ENCODE results near the gene GPRIN1. TPM values are rescaled to one million over a fixed set of nuclear protein-coding genes. Genes with fewer than 3 reads are reported as not detected.
A peak's percentile ranks its signal among the peaks of the same experiment; 100 is the strongest.

The GPRIN1 gene
- total RNA-seq, 1 donor from 2014 or later = 7.7 TPM

GRCh38 chr5:176642675-176643490, 32.9 kb upstream of the GPRIN1 start:
- DNase-seq = no peak

DNA sequence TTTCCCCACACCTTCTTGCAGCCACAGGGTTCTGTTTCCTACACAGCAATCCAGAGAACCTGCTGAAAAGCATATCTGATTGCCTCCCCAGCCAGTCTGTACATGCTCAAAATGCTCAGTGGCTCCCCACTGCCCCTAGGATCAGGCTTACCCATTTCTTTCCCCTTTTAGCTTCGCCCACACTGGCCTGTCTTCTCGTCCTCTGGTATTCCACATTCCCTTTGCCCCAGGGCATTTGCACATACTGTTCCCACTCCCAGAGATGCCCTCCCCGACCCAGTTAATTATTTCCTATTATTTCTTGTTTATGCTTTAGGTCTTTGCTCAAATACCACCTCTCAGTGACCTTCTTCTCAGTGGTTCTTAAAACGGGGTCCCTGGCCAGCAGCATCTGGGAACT, 30.7 kb upstream of the GPRIN1 start:
- no peak for DNase-seq

DNA sequence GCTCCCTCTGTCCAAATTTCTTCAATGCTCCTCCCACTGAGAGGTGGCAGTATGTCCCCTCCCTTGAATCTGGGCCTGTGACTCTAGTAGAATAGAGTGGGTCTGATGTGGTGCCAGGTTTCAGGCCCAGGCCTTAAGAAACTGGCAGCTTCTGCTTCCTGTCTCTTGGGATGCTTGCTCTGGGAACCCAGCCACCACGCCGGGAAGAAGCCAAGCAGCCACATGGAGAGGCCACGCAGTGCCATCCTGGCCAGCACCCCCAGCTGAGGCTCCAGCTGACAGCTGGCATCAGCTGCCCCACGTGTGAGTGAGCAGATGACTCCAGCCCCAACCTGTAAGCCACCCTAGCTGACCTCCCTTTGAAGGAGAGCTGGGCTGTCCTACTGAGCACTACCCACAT, 30.0 kb upstream of the GPRIN1 start:
- no peak for DNase-seq

- DNase-seq = no peak
Observed at GRCh38 chr5:176639208-176639607, 29.3 kb upstream of the GPRIN1 start.

GRCh38 chr5:176638437-176638836, 28.5 kb upstream of the GPRIN1 start:
- DNase-seq = no peak

- no peak for DNase-seq
Observed at GRCh38 chr5:176637556-176637955, 27.6 kb upstream of the GPRIN1 start.

GRCh38 chr5:176636426-176636825, 26.5 kb upstream of the GPRIN1 start:
- DNase-seq = no peak

GRCh38 chr5:176633598-176633997, 23.6 kb upstream of the GPRIN1 start:
- no peak for DNase-seq

- DNase-seq = no peak
Observed at GRCh38 chr5:176632745-176633144, 22.8 kb upstream of the GPRIN1 start.

DNA sequence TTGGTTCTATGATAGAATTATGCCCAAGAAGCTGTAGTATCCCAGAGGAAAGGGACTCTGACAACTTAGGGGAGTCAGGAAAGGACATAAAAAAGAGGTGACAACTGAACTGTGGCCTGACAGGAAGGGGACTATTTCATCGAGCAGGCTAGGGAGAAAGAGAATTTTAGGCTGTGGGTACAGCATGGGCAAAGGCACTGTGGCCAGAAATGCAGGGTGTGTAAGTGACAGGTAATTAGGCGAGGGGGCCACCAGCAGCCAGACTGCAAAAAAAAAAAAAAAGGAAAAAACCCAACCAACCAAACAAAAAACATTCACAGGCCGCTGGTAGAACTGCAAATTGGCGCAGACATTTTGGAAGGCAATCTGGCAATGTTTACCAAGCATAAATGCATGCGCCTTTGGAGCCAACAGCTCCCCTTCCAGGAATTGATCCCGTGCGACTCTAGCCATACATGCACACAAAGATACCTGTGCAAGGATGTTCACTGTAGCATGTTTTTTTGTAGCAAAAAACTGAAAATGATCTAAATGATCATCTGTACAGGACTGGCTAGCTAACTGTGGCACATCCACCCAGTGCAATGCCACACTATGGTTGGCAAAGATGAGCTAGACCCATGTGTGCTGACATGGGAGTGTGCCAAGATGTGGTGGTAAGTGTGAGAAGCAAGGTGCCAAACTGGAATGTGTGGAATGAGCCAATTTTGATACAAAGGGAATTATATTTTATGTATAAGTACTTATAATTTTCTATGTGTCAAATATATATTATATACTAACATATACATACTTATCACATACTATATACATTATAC, 21.6 kb upstream of the GPRIN1 start:
- DNase-seq = no peak

DNA sequence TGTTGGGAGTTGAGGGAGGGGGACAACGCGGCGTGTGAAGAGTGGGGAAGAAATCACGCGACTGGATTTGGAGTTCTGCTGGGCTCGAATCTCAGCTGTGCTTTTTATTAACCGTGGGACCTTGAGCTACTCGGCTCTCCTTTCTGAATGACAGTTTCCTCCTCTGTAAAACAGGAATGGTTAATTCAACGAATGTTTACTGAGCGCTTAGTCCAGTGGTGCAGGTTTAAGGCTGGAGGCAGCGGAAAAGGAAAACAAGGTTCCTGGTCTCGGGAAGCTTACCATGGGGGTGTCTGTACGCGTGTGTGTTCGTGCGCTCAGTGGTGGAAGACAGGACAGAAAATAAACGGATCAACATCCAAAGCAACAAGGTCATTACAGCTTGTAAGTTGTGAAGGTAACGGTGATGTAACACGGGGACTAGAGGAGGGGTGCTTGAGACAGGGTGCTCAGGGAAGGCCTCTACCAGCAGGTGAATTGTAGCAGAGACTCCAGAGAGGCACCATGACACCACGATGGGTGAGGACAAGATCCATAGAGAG, 20.8 kb upstream of the GPRIN1 start:
- no peak for DNase-seq

GRCh38 chr5:176629853-176630680, 20.1 kb upstream of the GPRIN1 start, which contains the start of the genes EIF4E1B and SNCB:
Gene EIF4E1B, plus strand, starts transcription at chr5:176630675. Its CDS starts 12,113 bp downstream, at chr5:176642788.
Gene SNCB, minus strand, starts transcription at chr5:176630534. Its CDS starts 880 bp downstream, at chr5:176629654.
- DNase-seq = peak; percentile 70

DNA sequence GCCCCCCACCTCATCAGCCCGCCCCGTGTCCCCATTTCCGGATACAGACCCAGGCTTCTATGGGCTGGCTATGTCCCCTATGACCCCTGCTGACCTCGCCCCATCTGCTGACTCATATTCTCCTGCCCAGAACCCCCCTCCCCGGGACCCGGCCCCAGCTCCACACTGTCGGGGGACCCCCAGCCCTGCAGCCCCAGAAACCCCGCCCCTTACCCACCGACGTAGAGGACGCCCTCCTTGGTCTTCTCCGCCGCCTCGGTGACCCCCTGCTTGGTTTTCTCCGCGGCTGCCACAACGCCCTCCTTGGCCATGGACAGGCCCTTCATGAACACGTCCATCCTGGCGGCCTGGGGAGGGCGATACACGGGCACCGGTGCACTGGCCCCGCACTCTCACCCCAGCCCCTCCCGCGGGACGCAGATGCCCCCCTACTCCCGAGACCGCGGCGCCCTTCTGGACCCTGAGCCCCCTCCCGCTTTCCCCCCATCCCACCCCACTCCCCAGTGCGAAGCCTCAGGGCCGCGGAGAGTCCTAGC, 19.4 kb upstream of the GPRIN1 start:
- DNase-seq = no peak

DNA sequence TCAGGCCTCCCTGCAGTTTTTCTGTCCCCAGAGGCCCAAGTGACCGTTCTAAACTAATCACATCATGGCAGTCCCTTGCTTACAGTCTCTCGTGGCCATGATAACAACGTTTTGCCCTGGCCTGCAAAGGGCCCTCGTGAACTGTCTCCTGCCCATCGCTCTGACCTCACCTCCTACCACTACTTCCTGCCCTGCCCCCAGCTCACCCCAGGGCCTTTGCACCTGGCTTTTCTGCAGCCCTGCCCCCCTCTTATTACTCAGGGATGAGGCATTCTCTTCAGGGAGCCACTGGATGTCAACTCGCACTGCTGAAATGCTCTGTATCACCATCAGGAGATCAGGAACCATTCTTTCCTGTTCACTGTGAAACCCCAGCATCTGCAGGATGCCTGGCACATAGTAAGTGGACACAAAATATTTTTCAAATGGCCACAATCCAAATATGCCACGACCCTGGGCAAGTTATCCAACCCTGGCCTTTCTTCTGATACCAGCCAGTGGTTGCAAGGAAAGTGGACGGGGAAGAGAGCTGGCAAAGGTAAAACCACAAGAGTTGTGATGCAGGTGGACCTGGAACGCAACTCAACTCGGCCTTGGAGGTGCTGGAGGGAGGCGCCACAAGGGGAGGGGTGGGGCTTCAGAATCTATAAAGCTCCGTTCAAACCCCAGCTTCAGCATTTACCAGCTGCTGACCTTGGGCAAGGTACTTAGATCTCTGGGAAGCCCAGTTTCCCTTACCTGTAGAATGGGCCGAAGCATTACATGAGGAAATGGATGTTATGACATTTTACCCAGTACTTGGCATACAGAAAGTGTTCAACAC, 18.7 kb upstream of the GPRIN1 start:
- peak; percentile 65 for DNase-seq

DNA sequence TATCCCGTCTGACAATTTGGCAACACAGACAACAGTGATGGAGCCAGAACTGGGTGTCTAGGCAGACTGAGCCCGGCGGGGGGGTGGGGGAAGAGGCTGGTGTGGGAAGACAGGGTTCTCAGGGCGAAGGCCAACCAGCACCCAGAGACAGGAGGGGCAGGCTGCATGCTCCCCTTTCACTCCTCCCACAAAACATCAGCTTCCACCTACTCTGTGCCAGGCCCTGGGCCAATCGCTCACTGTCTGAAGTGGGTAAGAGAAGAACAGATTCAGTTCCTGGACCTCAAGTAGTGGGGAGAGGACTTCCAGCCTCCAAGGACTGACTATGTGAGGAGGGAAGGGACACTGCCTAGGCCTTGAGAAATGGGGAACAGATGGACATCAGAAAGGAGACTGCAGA, 17.6 kb upstream of the GPRIN1 start:
- no peak for DNase-seq

DNA sequence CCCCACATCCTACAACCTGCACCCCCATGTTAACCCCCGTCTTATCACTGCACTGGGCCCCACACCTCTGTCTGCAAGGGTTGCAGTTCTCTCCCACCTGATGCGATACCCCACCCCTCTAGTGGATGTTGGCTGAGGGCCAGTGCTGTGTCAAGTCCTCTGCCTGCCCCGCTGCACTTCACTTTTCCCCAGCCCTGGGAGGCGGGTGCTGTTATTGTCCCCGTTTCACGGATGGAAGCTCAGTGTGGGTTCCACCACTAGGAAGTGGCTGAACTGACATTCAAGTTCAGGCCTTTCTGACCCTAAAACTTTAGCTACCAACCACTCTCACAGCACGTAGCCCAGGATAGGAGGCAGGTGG, 16.9 kb upstream of the GPRIN1 start:
- DNase-seq = no peak

- DNase-seq = no peak
Observed at GRCh38 chr5:176625966-176626875, 16.3 kb upstream of the GPRIN1 start.

- no peak for DNase-seq
Observed at GRCh38 chr5:176625512-176625911, 15.6 kb upstream of the GPRIN1 start.

- no peak for DNase-seq
Observed at GRCh38 chr5:176624938-176625337, 15.0 kb upstream of the GPRIN1 start.

- DNase-seq = no peak
Observed at GRCh38 chr5:176624142-176624541, 14.2 kb upstream of the GPRIN1 start.

All from dermis blood vessel endothelial cell (primary cell).